Gastrocnemius medialis (tissue), 4 donors: ENCODE data around the gene EYS. TPM values are rescaled to one million over a fixed set of nuclear protein-coding genes. Genes with fewer than 3 reads are reported as not detected.

Experiments
- ATAC-seq, 2 donors: fragments of 150-250 bp; one replicate each; pipeline ENCODE4 v1.9.1; 2016
- DNase-seq, 2 donors: peaks; one replicate each; pipeline ENCODE4 v3.0.0-alpha.2; 2019
- H3K27ac ChIP-seq, 4 donors: fragments of 200-600 bp; sonication (generic); 1 replicate in 1 of 4; 2 replicates in 3 of 4; pipeline ENCODE4 v1.5.1; 2016 to 2018; ENCODE audit warnings: mild to moderate bottlenecking in 2 of 4, moderate library complexity in 1 of 4
- H3K27me3 ChIP-seq, 3 donors: fragments of 200-600 bp; sonication (generic) in 2 of 3; 1 replicate in 1 of 3; 2 replicates in 2 of 3; pipeline versions ENCODE4 v1.5.1 to v1.6.0; 2016 to 2019; ENCODE audit warnings: mild to moderate bottlenecking in 1 of 3, moderate library complexity in 1 of 3
- H3K36me3 ChIP-seq, 2 donors: fragments of 200-600 bp; sonication (generic) in 1 of 2; one replicate each; pipeline ENCODE4 v1.5.1; 2017 to 2018
- H3K4me1 ChIP-seq, 2 donors: fragments of 200-600 bp; sonication (generic) in 1 of 2; one replicate each; pipeline ENCODE4 v1.5.1; 2016 to 2017; ENCODE audit warnings: mild to moderate bottlenecking in 2 of 2
- H3K4me3 ChIP-seq, 4 donors: fragments of 200-600 bp; sonication (generic) in 3 of 4; 1 replicate in 1 of 4; 2 replicates in 3 of 4; pipeline ENCODE4 v1.5.1; 2016 to 2019; ENCODE audit warnings: mild to moderate bottlenecking in 2 of 4
- H3K9me3 ChIP-seq, 3 donors: fragments of 200-600 bp; sonication (generic) in 2 of 3; 1 replicate in 1 of 3; 2 replicates in 2 of 3; pipeline ENCODE4 v1.5.1; 2016 to 2019
- POLR2A ChIP-seq, 2 donors: fragments of 450-650 bp; IDR thresholded peaks; one replicate each; pipeline ENCODE4 v1.6.1; 2017; ENCODE audit warnings: antibody characterized with exemption in 2 of 2, mild to moderate bottlenecking in 2 of 2, moderate library complexity in 2 of 2
- in situ Hi-C, 4 donors: fragments of 200-750 bp; cut with MboI; loops; one replicate each; pipeline versions ENCODE4 v1.15.0 to v1.8.0; 2017; ENCODE audit warnings: low sequenced_read_pairs in 4 of 4
- intact Hi-C: fragments of 100-400 bp; cut with DNase I; formaldehyde crosslinking; loops from one replicate; pipeline ENCODE4 v1.15.1; 2023; ENCODE audit warnings: low total_unique reads
- total RNA-seq, 4 donors: library from RNA; depleted of rRNA; stranded (reverse); fragments of >200 nt; gene quantifications; one replicate each; pipeline versions ENCODE4 v1.1.0 to v1.2.3, GENCODE V29; 2016
- TF ChIP-seq, protein P1 (sequence below), 5 experiments: fragments of 450-650 bp in 3 of 5; fragments of 200-600 bp in 2 of 5; sonication (generic) in 2 of 5; IDR thresholded peaks in 4 of 5; conservative IDR thresholded peaks in 1 of 5; 1 replicate in 4 of 5; 2 replicates in 1 of 5; pipeline ENCODE4 v1.5.1; 2016 to 2019; ENCODE audit warnings: antibody characterized with exemption in 5 of 5, mild to moderate bottlenecking in 3 of 5, moderate library complexity in 3 of 5

The EYS gene
- total RNA-seq, 4 donors from 2014 or later, result 0.20 TPM; not detected in 3

DNA sequence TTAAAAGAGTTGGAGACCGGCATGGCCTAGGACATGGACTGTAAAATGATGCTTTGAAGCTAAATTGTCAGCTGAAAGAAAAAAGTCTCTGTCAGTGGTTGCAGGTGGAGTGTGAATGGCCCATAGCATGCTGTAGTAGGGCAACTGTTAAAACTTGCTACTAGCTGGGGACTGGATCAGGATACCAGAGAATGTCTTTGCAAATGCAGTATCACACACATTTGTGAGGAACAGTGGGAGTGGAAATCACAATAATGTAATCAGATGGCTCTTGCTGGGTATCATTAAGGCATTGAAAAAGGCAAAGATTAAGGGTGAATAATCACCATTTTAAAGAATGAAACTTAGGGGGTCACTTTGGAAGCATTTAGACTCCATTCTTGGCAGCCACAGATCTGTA is 737.9 kb downstream of the EYS start:
- DNase-seq (no peak), ATAC-seq (no peak)
- in situ Hi-C loops (no loop called here), intact Hi-C loops (no loop called here)
- Histone ChIP-seq H3K36me3 (no peaks in the 10 kb centered on the region), H3K27me3 (no peaks in the 10 kb centered on the region), H3K9me3 (no peaks in the 10 kb centered on the region), H3K4me3 (no peak overlapping the region), H3K4me1 (no peaks in the 10 kb centered on the region), H3K27ac (no peak overlapping the region)
- TF ChIP-seq, protein P1, sequence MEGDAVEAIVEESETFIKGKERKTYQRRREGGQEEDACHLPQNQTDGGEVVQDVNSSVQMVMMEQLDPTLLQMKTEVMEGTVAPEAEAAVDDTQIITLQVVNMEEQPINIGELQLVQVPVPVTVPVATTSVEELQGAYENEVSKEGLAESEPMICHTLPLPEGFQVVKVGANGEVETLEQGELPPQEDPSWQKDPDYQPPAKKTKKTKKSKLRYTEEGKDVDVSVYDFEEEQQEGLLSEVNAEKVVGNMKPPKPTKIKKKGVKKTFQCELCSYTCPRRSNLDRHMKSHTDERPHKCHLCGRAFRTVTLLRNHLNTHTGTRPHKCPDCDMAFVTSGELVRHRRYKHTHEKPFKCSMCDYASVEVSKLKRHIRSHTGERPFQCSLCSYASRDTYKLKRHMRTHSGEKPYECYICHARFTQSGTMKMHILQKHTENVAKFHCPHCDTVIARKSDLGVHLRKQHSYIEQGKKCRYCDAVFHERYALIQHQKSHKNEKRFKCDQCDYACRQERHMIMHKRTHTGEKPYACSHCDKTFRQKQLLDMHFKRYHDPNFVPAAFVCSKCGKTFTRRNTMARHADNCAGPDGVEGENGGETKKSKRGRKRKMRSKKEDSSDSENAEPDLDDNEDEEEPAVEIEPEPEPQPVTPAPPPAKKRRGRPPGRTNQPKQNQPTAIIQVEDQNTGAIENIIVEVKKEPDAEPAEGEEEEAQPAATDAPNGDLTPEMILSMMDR (IDR thresholded peaks at IDR 0.05 in 4 of 5, conservative IDR thresholded peaks at IDR 0.05 in 1 of 5), result no peak
- no peak for TF ChIP-seq POLR2A (IDR thresholded peaks at IDR 0.05)

DNA sequence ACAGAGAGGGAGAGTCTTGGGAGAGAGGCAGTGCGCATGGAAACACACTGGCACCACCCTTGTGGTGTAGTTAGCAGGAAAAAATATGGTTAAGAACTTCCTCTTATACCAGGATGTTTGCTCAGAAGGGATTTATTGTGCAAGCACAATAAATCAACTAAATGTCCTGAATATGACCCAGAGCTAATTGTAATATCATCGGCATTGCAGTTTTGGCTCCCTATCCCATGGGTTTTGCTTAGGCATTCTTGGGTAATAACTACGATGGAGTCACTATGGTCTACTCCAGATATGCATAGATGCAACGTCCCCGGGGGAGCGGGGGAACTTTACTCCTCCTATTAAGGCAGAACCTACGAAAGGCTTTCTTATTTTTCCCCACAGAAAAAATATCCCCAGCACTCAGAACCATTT is 751.6 kb downstream of the EYS start:
- H3K4me3 ChIP-seq, result no peak overlapping the region
- no peak for TF ChIP-seq POLR2A (IDR thresholded peaks at IDR 0.05)
- TF ChIP-seq, protein P1 (IDR thresholded peaks at IDR 0.05 in 4 of 5, conservative IDR thresholded peaks at IDR 0.05 in 1 of 5), result no peak
- no peak for DNase-seq
- H3K27ac ChIP-seq, result no peak overlapping the region
- H3K36me3 ChIP-seq, result no peaks in the 10 kb centered on the region
- H3K27me3 ChIP-seq, result no peaks in the 10 kb centered on the region
- in situ Hi-C loops, result no loop called here
- no peaks in the 10 kb centered on the region for H3K9me3 ChIP-seq
- H3K4me1 ChIP-seq, result no peaks in the 10 kb centered on the region
- intact Hi-C loops, result no loop called here
- no peak for ATAC-seq

DNA sequence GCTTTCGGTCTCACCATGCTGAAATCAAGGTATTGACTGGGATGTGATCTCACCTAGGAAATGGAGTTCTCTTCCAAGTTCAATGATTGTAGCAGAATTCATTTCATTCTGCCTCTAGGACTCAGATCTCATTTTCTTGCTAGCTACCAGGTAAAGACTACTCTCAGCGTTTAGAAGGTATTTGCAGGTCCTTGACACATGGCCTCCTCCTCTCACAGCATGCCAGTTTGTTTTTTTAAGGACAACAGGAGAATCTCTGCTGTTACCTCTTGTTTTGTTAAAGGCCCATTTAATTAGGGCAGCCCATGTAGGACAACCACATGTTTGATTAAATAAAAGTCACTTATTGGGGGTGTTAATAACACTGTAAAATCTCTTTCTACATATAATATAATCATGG is 757.8 kb downstream of the EYS start:
- in situ Hi-C loops, result no loop called here
- intact Hi-C loops, result no loop called here
- H3K4me1 ChIP-seq, result no peaks in the 10 kb centered on the region
- H3K9me3 ChIP-seq, result no peaks in the 10 kb centered on the region
- ATAC-seq (no peak), DNase-seq (no peak)
- no peak overlapping the region for H3K4me3 ChIP-seq
- H3K27ac ChIP-seq, result no peak overlapping the region
- no peak for TF ChIP-seq POLR2A (IDR thresholded peaks at IDR 0.05)
- TF ChIP-seq, protein P1 (IDR thresholded peaks at IDR 0.05 in 4 of 5, conservative IDR thresholded peaks at IDR 0.05 in 1 of 5), result no peak
- H3K27me3 ChIP-seq, result no peaks in the 10 kb centered on the region
- no peaks in the 10 kb centered on the region for H3K36me3 ChIP-seq

DNA sequence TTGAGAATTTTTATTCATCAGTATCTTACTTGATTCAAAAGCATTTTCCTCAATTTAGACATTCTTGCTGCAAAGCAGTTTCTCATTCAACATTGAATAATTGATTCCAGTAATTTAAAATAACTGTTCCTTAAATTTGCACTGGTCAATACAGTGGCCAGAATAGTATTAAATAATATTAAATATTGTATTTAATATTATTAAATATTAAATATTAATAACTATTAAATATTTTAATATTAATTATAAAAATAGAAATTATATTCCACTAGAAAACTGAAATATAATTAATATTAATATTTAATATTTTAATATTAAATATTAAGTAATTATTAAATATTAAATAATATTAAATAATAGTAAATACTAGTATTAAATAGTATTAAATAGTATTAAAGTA is 758.8 kb downstream of the EYS start:
- DNase-seq, result no peak
- no peak overlapping the region for H3K4me3 ChIP-seq
- H3K27me3 ChIP-seq, result no peaks in the 10 kb centered on the region
- H3K36me3 ChIP-seq, result no peaks in the 10 kb centered on the region
- intact Hi-C loops (no loop called here), in situ Hi-C loops (no loop called here)
- no peak for TF ChIP-seq POLR2A (IDR thresholded peaks at IDR 0.05)
- TF ChIP-seq, protein P1 (IDR thresholded peaks at IDR 0.05 in 4 of 5, conservative IDR thresholded peaks at IDR 0.05 in 1 of 5), result no peak
- no peaks in the 10 kb centered on the region for H3K9me3 ChIP-seq
- H3K4me1 ChIP-seq, result no peaks in the 10 kb centered on the region
- no peak for ATAC-seq
- H3K27ac ChIP-seq, result no peak overlapping the region

DNA sequence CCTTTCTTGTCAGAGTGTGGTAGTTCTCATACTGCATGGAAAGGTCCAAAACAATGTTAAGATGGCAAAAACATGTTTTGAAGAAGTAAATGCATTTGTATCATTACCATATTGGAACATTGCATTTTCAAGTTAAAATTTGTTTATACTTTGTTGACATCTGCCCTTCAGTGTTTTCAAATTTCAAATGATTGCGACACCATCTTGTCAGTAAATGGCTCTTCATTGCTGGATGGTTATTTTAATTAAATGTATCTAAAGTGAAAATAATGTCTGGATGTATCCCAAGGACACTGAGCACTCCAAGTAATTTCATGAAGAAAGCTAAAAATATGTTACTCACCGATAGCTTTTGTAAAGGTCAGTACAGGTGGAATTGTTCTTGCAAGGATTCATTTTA is 761.6 kb downstream of the EYS start:
- Histone ChIP-seq H3K4me1 (no peaks in the 10 kb centered on the region), H3K9me3 (no peaks in the 10 kb centered on the region)
- in situ Hi-C loops, result no loop called here

More for the DNA sequence above, 761.6 kb downstream of the EYS start:
- no peaks in the 10 kb centered on the region for H3K36me3 ChIP-seq
- H3K27me3 ChIP-seq, result no peaks in the 10 kb centered on the region
- no peak overlapping the region for H3K27ac ChIP-seq
- no peak for TF ChIP-seq POLR2A (IDR thresholded peaks at IDR 0.05)
- TF ChIP-seq, protein P1 (IDR thresholded peaks at IDR 0.05 in 4 of 5, conservative IDR thresholded peaks at IDR 0.05 in 1 of 5), result no peak
- H3K4me3 ChIP-seq, result no peak overlapping the region
- ATAC-seq (no peak), DNase-seq (no peak)
- intact Hi-C loops, result no loop called here
